HG03442 (cell line): Measurements from ENCODE around the gene TRAF2.
A peak's percentile ranks its signal among the peaks of the same experiment; 100 is the strongest.
"Not testable (repeated sequence)": the region's sequence is repeated elsewhere in the genome, so short reads cannot be mapped to it uniquely, and the experiment has no call there.

ENCODE experiments used
- ATAC-seq: cut with Tn5 transposase; IDR thresholded peaks from one replicate; pipeline ENCODE4 v1.9.1; 2021; ENCODE audit warnings: mild to moderate bottlenecking, moderate library complexity; ENCODE audit not compliant: unreplicated experiment

TRAF2 gene

DNA sequence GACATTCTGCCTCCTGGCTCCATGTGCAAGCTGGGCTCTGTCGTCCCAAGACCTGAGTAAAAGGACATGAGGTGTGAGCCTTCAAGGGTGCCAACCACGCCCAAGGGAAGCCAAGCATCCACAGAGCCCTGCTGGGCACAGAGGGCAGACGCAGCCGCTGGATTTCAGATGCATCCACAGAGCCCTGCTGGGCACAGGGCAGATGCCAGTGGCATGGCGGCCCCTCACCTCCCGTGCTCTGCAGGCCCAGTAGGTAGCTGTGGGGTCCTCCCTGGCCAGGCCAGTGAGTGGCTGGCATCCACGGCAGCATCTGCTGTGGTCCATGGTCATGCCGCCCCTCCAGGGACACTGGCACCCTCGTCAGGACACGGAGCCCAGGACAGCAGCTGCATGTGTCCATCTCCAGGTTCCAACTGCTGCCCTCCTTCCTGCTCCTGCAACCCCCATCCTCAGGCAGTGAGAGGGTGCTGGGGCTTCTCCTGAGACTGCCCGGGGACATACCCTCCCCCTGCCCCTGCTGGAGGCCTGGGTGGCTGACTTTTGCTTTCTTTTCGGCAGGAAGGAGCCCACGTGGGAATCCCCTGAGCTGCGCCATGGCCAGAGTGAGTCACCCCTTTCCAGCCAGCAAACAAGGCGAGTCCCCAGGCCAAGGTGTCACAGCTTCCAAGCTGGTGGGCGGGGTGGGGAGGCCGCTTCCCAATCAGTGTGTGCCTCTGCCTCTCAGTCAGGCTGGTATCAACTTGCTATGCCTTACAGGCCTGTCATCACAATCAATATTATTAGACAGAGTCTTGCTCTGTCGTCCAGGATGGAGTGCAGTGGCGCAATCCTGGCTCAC lies 4.0 kb upstream of the TRAF2 start:
- no peak for ATAC-seq

DNA sequence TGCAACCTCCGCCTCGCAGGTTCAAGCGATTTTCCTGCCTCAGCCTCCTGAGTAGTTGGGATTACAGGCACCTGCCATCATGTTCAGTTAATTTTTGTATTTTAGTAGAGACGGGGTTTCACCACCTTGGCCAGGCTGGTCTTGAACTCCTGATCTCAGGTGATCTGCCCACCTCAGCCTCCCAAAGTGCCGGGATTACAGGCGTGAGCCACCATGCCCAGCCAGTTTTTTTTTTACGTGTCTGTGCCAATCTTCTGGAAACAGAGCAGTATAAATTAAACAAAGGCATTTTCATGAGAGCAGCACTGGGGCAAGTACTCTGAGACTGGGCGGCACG lies 3.4 kb upstream of the TRAF2 start:
- not testable (repeated sequence) for ATAC-seq

GRCh38 chr9:136883670-136884069 lies 2.6 kb upstream of the TRAF2 start:
- not testable (repeated sequence) for ATAC-seq

- ATAC-seq = peak; percentile 27
Observed at GRCh38 chr9:136886610-136887597, 588 bp downstream of the TRAF2 start.

DNA sequence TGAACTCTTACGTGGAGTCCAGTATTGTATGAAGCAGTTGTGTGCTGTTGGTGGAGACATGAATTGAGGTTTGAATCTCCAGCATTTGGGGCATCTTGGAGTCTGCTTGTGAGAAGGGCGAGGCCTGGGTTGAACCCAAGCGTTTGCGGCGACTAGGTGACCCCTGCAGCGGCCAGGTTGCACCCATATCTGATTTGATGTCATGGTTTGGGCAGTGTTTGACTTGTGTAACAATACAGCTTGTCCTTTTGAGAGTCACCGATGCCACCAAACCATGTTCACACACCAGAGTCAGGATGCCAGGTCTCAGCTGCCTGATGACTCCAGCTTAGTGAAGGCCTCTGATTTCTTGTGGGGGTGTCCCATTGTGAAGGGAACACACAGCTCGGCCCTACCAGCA lies 2.1 kb downstream of the TRAF2 start:
- ATAC-seq = no peak

DNA sequence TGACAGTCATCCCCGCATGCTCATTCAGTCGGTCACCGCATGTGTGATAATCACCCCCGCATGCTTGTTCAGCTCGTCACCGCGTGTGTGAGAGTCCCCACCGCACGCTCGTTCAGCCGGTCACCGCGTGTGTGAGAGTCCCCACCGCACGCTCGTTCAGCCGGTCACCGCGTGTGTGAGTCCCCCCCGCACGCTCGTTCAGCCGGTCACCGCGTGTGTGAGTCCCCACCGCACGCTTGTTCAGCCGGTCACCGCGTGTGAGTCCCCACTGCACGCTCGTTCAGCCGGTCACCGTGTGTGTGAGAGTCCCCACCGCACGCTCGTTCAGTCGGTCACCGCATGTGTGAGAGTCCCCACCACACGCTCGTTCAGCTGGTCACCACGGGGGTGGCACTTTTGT lies 3.5 kb downstream of the TRAF2 start:
- no peak for ATAC-seq

- no peak for ATAC-seq
Observed at GRCh38 chr9:136890661-136891060, 4.3 kb downstream of the TRAF2 start.

- no peak for ATAC-seq
Observed at GRCh38 chr9:136896027-136896426, 9.7 kb downstream of the TRAF2 start.

DNA sequence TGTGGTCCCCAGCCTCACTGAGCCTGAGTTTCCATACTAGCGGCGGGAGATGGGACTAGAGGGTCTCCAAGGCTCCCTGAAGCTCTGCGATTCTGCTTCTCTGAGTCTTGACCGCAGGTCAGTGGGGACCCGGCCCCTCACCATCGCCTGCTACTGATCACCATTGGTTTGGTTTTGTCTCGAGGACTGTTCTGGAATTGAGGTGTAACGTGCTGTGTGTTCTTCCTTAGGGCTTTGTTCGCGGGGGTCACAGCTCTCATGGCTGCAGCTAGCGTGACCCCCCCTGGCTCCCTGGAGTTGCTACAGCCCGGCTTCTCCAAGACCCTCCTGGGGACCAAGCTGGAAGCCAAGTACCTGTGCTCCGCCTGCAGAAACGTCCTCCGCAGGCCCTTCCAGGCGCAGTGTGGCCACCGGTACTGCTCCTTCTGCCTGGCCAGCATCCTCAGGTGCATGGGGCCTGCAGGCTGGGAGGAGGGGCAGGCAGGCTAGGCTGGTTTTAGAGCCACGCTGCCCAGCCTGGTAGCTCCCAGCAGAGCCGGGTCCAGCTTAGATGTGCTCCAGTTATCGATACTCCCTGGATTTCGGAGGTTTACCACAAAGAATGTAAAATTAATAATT lies 12.3 kb downstream of the TRAF2 start:
- ATAC-seq = no peak

DNA sequence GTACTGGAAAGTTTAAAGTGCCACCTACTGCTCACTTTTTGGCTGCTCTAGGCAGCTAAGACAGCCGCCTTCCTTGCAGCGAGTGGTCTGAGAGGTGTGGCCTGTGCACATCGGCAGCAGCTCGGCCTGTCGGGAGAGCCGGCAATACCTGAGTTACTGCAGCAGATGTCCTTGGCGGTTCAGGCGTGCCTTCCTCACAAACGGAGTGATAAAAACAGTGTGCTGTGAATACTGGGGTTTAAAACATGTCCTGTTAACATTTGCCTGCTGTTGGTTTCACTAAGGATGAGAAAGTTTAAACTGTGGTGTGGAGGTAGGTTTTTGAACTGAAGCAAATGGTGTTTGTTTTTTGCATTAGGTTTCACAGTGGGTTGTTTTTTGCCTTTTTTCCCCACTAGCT lies 12.9 kb downstream of the TRAF2 start:
- ATAC-seq = no peak

DNA sequence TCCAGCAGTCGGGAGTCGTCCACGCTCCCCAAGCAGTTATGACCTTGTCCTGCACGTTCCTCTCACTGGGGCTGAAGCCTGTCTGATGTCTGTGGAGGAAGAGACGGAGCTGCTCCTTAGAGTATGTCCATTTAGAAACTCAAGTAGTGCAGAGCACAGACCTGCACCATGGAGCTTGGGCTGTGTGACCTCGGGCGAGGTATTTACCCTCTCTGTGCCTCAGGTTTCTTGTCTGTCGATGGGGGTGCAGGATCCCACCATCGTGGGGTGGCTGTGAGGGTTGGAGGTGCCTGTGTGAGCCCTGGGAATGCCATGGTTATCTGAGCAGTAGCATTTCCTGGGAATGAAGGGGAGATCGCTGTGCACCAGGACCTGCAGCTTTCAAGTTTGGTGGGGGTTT lies 14.2 kb downstream of the TRAF2 start:
- no peak for ATAC-seq

DNA sequence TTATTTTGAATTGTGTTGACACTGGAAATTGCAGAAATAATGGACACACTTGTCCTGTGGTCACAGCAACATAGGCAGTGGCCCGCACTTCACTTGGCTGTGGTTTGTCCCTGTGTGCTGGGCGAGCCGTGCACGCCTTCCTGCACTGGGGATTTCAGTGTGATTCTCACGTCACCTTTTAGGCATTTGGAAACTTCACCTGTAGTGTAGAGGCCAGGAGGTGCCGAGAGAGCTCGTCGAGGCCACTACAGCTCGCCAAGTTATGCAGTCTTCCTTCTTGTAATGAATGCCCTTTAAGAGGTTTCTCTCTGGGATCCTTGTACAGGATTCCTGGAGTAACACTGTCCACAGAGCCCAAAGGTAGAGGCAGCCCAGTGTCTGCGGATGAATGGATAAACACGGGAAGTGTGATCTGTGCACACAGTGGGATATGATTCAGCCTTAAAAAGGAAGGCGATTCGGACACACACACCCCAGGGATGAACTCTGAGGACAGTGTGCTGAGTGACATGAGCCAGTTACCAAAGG lies 14.7 kb downstream of the TRAF2 start:
- ATAC-seq = no peak

GRCh38 chr9:136901516-136902258 lies 15.4 kb downstream of the TRAF2 start:
- ATAC-seq = peak; percentile 36

DNA sequence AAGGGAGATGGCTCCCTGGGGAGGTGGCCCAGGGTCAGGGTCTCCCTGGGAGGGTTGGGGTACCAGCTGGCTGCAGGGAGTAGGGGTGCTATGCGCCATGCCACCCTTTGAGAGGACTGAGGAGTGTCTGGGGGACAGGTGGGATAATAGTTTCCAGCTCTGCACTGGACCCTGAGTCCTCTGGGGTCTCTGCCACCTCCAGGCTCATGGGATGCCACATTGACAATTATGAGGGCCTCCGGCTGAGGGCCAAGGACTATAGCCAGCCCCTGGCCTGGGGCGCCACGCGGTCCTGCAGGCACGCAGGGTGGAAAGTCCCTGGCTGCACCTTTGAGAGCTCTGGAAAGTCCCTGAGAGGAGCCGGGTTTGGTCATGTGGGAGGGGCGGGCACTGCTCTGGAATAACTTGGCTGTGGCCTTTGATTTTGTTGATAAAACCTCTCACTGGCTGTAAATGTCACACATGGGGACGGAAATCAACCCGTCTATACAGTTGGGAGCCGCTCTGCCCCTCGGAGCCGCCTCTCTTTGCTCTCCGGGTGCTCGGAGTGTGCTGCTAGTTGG lies 16.0 kb downstream of the TRAF2 start:
- ATAC-seq = peak; percentile 57

DNA sequence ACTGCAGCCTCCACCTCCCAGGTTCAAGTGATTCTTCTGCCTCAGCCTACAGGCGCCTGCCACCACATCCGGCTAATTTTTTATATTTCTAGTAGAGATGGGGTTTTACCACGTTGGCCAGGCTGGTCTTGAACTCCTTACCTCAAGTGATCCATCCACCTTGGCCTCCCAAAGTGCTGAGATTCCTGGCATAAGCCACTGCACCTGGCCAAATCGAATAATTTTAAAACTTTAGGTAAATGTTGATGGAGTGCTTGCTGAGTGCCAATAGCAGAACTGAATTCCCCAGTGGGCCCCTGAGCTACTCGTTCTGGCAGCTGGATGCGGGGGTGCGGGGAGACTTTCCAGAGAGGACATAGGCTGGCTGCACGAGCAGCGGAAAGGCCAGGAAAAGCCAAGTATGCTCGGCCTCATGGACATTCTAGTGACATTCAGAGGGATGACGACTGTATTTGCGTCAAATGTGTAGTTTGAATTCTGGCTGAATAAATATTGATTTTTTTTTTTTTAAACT lies 16.8 kb downstream of the TRAF2 start:
- no peak for ATAC-seq

GRCh38 chr9:136906266-136906665 lies 19.9 kb downstream of the TRAF2 start:
- no peak for ATAC-seq

DNA sequence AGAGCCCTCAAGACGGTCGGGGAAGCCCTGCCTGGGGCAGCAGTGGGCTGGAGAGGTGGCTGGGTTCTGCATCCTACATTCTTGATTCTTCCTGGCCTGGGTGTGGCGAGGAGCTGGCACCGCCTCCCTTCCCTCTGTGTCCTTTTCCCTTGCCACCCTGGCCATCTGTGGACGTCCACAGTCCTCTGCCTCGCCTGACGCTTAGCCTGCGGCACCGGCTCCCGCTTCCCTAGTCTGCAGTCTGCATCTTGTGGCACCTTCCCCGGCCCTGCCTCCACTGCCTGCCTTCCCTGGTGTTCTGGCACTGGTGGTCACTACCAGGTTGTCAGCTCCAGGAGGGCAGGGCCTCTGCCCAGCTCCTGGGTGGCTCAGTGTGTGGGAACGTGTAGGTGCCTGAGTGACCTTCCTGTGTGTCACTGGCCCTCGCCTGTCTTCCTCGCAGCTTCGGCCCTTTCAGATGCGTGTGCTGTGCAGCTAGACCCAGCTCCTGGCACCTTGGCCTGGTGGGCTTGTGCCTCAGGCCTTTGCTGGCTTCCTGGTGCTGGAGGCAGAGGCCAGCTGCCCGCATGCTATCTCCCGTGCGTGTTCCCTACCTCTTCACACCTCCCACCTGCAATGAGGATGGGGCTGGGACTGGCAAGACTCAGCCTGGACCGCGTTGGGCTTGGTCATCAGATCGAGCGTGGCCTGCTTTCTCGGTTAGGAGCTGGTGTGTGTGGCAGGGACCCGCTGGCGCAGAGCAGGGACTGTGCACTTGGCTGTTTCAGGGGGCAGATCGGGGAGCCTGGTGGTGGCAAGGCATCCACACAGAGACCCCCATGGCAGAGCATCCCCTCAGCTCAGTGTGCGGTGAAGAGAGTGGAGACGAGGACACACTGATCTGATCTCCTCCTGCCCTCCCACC lies 20.9 kb downstream of the TRAF2 start:
- no peak for ATAC-seq

- no peak for ATAC-seq
Observed at GRCh38 chr9:136910197-136910900, 24.0 kb downstream of the TRAF2 start.
